MCF 10A (cell line): ENCODE results near the gene MED6. TPM values are rescaled to one million over a fixed set of nuclear protein-coding genes. Genes with fewer than 3 reads are reported as not detected.
A peak's percentile ranks its signal among the peaks of the same experiment; 100 is the strongest.

Experiments
- BruUV-seq: library from RNA; stranded (reverse); fragments of 400-500 nt; replicated peaks from 2 replicates; lab custom pipeline; 2021; lab: Mats Ljungman, UMichigan
- CTCF ChIA-PET: fragments of 300-600 bp; sonication (Branson Sonifier 250); formaldehyde crosslinking; extraction: SDS; loops from one replicate; lab custom pipeline; 2021; ENCODE audit warnings: antibody characterized with exemption, inconsistent platforms; lab: Yijun Ruan, JAX
- POLR2A ChIA-PET: fragments of 300-600, 350-650 bp; sonication (Branson Sonifier 250); formaldehyde crosslinking; extraction: SDS; loops from one replicate; lab custom pipeline; 2020; ENCODE audit warnings: antibody characterized with exemption, inconsistent platforms; lab: Yijun Ruan, JAX
- DNase-seq: peaks from one replicate; pipeline ENCODE4 v3.0.0-alpha.2; 2018; ENCODE audit not compliant: unreplicated experiment
- H3K27ac Mint-ChIP-seq: one replicate; pipeline ENCODE4 v1.8.0; 2022; ENCODE audit warnings: mild to moderate bottlenecking, low read depth, mixed read lengths; ENCODE audit not compliant: unreplicated experiment
- H3K27me3 Mint-ChIP-seq: one replicate; pipeline ENCODE4 v1.8.0; 2022; ENCODE audit warnings: mixed read lengths; ENCODE audit not compliant: insufficient read depth, unreplicated experiment
- H3K36me3 Mint-ChIP-seq: one replicate; pipeline ENCODE4 v1.8.0; 2022; ENCODE audit warnings: mild to moderate bottlenecking, moderate library complexity, mixed read lengths; ENCODE audit not compliant: insufficient read depth, unreplicated experiment
- H3K4me1 Mint-ChIP-seq: one replicate; pipeline ENCODE4 v1.8.0; 2022; ENCODE audit warnings: mixed read lengths; ENCODE audit not compliant: insufficient read depth, unreplicated experiment
- H3K4me3 Mint-ChIP-seq: one replicate; pipeline ENCODE4 v1.8.0; 2022; ENCODE audit warnings: mild to moderate bottlenecking, moderate library complexity, mixed read lengths; ENCODE audit not compliant: unreplicated experiment
- H3K9me3 Mint-ChIP-seq: one replicate; pipeline ENCODE4 v1.8.0; 2022; ENCODE audit warnings: mixed read lengths; ENCODE audit not compliant: unreplicated experiment
- intact Hi-C: fragments of 100-400 bp; cut with micrococcal nuclease; formaldehyde crosslinking; loops from 2 replicates; pipeline ENCODE4 v1.14.1; 2022
- total RNA-seq: library from RNA; stranded (reverse); gene quantifications from 2 replicates; pipeline ENCODE4 v1.2.3, GENCODE V29; 2022
- TF ChIP-seq, protein P1 (sequence below): fragments of 200-600 bp; IDR thresholded peaks from one replicate; pipeline ENCODE4 v1.8.0; 2022; ENCODE audit warnings: antibody characterized with exemption, mild to moderate bottlenecking; ENCODE audit not compliant: unreplicated experiment

MED6 gene
- total RNA-seq, 1 experiment from 2014 or later: 41.6 TPM

DNA sequence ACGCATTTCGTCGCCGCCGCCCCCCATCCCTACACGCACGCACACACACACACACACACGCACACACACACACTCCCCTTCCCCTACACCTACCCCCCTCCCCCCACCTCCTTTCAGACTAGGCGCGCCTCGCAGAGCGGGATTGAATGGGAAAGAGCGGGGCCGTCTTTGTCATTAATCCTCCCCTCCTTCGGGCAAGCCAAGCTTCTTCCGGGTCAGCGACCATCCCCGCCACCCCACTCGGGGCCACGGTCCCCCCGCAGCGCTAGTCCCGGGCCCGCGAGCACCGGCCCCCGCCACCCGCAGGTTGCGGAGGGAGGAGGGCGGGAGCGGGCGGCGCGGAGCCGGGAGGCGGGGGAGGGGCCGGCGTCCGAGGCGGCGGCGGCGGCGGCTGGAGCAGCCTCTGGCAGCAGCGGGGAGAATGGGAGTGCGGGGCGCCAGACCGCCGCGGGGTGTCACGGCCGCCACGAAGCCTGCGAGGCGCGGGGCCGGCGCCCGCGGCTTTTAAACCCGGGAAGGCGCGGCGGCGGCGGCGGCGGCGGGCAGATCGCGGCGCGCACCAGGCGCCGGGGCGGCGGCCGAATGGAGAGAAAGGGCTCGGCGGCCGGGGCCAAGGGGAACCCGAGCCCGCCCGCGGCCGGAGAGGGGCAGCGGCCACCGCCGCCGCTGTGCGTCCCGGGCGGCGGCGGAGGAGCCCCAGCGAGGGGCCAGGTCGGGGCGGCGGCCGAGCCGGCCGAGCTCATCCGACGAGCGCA, 41.3 kb upstream of the MED6 start, which contains the start of gene TTC9:
Gene TTC9, plus strand, starts transcription at position 369 of the 755 bp plus-strand sequence. Its CDS starts 214 bp downstream, at position 583.
- no peak within 1 kb of the TSS for H3K27ac Mint-ChIP-seq
- peak within 1 kb of the TSS; percentile 85 for H3K4me3 Mint-ChIP-seq
- no peak for DNase-seq
- no TSS peak for BruUV-seq
- H3K36me3 Mint-ChIP-seq: no peaks in the 10 kb centered on the region
- ChIA-PET POLR2A (interaction anchor here (0.6 to 1.6 kb wide), 3 partner anchors 10 to 240 kb away, joined by 3 to 10 read pairs (median 3); partner anchors contain the start of gene MAP3K9), CTCF (interaction anchor here (0.6 to 1.2 kb wide), 5 partner anchors 10 to 115 kb away, joined by 3 to 4 read pairs (median 3); no protein-coding TSS in a partner anchor)
- no peaks in the 10 kb centered on the region for H3K4me1 Mint-ChIP-seq
- TF ChIP-seq, protein P1, sequence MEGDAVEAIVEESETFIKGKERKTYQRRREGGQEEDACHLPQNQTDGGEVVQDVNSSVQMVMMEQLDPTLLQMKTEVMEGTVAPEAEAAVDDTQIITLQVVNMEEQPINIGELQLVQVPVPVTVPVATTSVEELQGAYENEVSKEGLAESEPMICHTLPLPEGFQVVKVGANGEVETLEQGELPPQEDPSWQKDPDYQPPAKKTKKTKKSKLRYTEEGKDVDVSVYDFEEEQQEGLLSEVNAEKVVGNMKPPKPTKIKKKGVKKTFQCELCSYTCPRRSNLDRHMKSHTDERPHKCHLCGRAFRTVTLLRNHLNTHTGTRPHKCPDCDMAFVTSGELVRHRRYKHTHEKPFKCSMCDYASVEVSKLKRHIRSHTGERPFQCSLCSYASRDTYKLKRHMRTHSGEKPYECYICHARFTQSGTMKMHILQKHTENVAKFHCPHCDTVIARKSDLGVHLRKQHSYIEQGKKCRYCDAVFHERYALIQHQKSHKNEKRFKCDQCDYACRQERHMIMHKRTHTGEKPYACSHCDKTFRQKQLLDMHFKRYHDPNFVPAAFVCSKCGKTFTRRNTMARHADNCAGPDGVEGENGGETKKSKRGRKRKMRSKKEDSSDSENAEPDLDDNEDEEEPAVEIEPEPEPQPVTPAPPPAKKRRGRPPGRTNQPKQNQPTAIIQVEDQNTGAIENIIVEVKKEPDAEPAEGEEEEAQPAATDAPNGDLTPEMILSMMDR: no peak
- H3K9me3 Mint-ChIP-seq: no peaks in the 10 kb centered on the region
- H3K27me3 Mint-ChIP-seq: peaks cover 16% of the 10 kb centered on the region
- intact Hi-C loops: loop anchor here (5.0 kb wide), 2 partner anchors 56 to 71 kb away; no protein-coding TSS in a partner anchor

DNA sequence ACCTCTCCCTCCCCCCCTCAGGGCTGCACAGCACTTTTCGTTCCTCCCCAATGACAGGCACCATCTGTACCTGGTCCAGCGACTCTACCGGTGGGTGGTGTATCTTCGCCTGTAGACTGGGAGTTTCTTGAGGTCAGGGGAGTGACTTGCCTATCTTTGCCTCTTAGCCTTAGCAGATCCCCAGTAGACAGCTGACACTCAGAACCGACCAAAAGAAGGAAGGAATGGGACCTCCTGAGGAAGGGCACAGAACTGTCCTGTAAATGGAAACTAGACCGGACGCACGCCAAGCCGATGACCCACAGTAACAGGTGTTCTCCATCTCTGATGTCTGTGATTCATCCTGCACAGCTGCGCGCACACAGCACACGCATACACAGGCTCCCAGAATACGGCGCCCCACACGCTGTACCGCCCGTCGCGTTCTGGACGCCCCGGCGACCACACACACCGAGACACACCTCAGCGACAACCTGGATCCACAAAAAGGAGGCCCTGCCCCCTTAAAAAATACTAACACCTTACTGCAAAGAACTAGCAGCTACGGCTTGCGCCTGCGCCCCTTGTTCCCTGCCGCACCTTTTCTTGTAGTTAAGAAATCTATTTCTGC, 40.6 kb upstream of the MED6 start:
- ChIA-PET POLR2A (interaction anchor here (0.6 to 1.6 kb wide), 4 partner anchors 9 to 241 kb away, joined by 3 to 10 read pairs (median 3); partner anchors contain the start of gene MAP3K9), CTCF (interaction anchor here (0.6 to 1.2 kb wide), 4 partner anchors 11 to 116 kb away, joined by 3 to 4 read pairs (median 3); no protein-coding TSS in a partner anchor)
- H3K4me1 Mint-ChIP-seq: no peaks in the 10 kb centered on the region
- no TSS peak for BruUV-seq
- H3K36me3 Mint-ChIP-seq: no peaks in the 10 kb centered on the region
- TF ChIP-seq, protein P1: no peak
- intact Hi-C loops: loop anchor here (5.0 kb wide), 2 partner anchors 56 to 71 kb away; no protein-coding TSS in a partner anchor
- peak overlapping the region; percentile 85 for H3K4me3 Mint-ChIP-seq
- H3K27ac Mint-ChIP-seq: no peak overlapping the region
- H3K9me3 Mint-ChIP-seq: no peaks in the 10 kb centered on the region
- peak; percentile 40 for DNase-seq
- H3K27me3 Mint-ChIP-seq: peaks cover 16% of the 10 kb centered on the region

DNA sequence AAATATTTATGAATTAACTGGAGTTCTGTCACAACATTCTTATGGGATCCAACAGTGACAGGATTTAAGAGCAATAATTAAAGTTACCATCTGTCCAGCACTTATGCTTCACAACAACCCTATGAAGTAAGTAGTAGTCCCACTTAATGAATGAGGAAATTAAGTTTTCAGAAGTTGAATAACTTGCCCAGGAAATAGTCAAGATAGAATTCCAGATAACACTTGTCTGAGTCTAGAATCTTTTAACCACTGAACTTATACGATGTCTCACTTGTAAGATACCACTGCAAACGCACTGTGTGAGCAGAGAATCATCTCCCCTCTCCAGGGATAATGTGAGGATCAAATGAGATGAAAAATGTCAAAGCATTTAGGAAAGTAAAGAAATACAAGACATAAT, 38.0 kb upstream of the MED6 start:
- Mint-ChIP-seq H3K27ac (no peak overlapping the region), H3K9me3 (no peaks in the 10 kb centered on the region), H3K27me3 (peaks cover 28% of the 10 kb centered on the region), H3K4me3 (no peak overlapping the region), H3K36me3 (no peaks in the 10 kb centered on the region), H3K4me1 (no peaks in the 10 kb centered on the region)
- no TSS peak for BruUV-seq
- TF ChIP-seq, protein P1: no peak
- ChIA-PET CTCF (interaction anchor here (0.6 to 0.9 kb wide), 3 partner anchors 17 to 820 kb away, joined by 3 read pairs; no protein-coding TSS in a partner anchor), POLR2A (interaction anchor here (0.6 kb wide), 2 partner anchors 199 to 895 kb away, joined by 3 read pairs; no protein-coding TSS in a partner anchor)
- intact Hi-C loops: no loop called here
- no peak for DNase-seq
